Measurements from ENCODE around the gene ZFP92.

Gene ZFP92

GRCh38 chrX:153456161-153456560 is 44.9 kb downstream of the ZFP92 start:
- in situ Hi-C loops (cut with HindIII; ENCODE audit: low pct_ligation_motif_present, low sequenced_read_pairs), result no loop called here
- no peaks in the 10 kb centered on the region for H3K36me3 ChIP-seq (replicated peaks)
- H3K27ac ChIP-seq, result no peak overlapping the region
- H3K4me3 ChIP-seq (ENCODE audit: low read depth, low read length), result no peak overlapping the region
- no peak for DNase-seq
- H3K27me3 ChIP-seq (replicated peaks), result no peaks in the 10 kb centered on the region
- no peak for TF ChIP-seq CTCF (IDR thresholded peaks at IDR 0.05; ENCODE audit: low read depth, low read length, missing control alignments)

DNA sequence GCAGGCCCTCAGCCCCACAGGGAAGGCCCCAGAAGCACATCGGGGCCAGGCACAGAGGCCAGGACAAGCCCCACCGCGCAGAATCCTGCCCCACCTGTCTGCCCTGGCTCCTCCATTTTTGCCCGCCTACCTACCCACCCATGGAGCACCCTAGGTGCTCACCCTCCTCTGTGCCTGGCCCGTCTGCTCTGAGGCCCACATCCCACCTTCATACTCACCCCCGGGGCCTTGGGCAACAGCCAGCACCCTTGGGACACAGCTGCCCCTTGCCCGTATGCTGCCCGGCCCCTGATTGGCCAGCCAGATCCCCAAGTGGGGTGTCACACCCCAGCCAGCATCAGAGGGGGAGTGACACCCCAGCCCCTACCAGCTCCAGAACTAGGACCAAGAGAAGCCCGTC is 45.4 kb downstream of the ZFP92 start:
- Histone ChIP-seq H3K4me3 (ENCODE audit: low read depth, low read length) (no peak overlapping the region), H3K36me3 (replicated peaks) (no peaks in the 10 kb centered on the region), H3K27ac (no peak overlapping the region), H3K27me3 (replicated peaks) (no peaks in the 10 kb centered on the region)
- no peak for DNase-seq
- TF ChIP-seq CTCF (IDR thresholded peaks at IDR 0.05; ENCODE audit: low read depth, low read length, missing control alignments), result no peak
- in situ Hi-C loops (cut with HindIII; ENCODE audit: low pct_ligation_motif_present, low sequenced_read_pairs), result no loop called here

DNA sequence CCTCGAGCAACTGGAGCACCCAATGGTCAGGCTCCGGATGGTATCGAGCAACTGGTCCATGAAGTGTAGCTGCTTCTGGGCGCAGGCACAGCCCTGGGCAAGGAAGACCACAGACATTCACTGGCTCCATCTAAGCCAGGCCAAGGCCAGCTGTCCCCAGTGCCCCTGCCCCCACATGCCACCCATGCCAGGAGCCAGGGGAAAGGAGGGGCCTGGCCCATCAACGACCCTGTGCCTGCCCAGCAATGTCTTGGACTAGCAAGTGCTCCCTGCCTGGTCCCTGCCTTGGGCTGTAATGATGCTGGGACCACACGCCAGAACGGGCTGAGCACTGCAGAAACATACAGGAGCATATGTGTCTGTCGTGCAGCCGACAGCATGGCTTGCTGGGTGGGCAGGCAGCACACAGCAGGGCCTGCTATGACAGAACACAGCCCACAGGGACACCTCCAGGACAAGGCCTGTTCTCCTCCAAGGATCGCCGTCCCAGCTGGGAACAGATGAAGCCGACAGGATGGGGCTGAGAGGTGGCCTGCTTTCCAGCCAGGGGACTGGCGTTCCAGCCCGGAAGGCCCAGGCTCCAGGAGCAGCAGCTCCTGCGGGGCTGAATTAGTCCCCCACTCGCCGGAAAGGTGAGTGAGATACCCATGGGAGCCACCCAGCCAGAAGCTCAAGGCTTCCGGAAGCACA is 46.0 kb downstream of the ZFP92 start:
- Histone ChIP-seq H3K36me3 (replicated peaks) (no peaks in the 10 kb centered on the region), H3K27me3 (replicated peaks) (no peaks in the 10 kb centered on the region), H3K4me3 (ENCODE audit: low read depth, low read length) (no peak overlapping the region), H3K27ac (no peak overlapping the region)
- in situ Hi-C loops (cut with HindIII; ENCODE audit: low pct_ligation_motif_present, low sequenced_read_pairs), result no loop called here
- DNase-seq, result no peak
- TF ChIP-seq CTCF (IDR thresholded peaks at IDR 0.05; ENCODE audit: low read depth, low read length, missing control alignments), result no peak

DNA sequence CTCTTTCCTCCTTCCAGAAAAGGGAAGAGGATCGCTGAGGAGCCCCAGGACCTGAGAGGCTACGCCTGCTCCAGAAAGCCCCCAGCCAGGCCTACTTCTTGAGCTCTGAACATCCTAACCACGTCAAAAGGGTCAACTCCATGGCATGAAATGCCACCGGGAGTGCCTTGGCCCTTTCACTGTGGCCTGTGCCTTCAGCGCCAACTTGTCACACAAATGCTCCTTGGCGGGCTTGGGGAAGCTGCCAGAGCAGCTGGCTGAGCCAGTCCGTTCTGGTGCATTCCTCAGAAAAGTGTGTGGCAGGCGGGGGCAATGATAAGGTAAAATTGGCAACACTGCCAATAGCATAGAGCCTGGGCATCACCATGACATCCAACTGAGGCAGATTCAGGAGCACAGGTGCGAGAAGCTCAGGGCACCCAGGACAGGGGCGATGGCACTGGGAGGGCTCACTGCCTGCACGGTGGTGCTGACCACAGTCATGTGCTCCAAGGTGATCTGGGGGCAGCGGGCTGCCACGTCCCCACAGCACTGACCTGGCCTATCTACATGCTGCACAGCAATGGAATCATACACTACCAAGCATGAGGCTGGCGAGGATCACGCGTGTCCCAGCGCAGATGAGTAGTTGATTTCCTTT is 46.7 kb downstream of the ZFP92 start:
- TF ChIP-seq CTCF (IDR thresholded peaks at IDR 0.05; ENCODE audit: low read depth, low read length, missing control alignments), result no peak
- DNase-seq, result no peak
- no peaks in the 10 kb centered on the region for H3K36me3 ChIP-seq (replicated peaks)
- in situ Hi-C loops (cut with HindIII; ENCODE audit: low pct_ligation_motif_present, low sequenced_read_pairs), result no loop called here
- no peaks in the 10 kb centered on the region for H3K27me3 ChIP-seq (replicated peaks)
- no peak overlapping the region for H3K4me3 ChIP-seq (ENCODE audit: low read depth, low read length)
- H3K27ac ChIP-seq, result no peak overlapping the region

DNA sequence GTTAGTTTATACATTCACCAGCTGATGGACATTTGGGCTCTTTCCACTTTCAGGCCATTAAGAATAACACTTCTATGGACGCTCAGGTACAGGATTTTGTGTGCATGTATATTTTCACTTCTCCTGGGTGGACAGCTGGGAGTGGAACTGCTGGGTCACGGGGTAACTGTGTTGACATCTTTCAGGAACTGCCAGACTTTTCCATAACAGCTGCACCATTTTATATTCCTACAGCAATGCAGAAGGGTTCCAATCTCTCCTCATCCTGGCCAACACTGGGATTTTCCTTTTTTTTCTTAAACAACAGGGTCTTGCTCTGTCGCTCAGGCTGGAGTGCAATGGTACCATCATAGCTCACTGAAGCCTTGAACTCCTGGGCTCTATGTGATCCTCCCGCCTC is 47.2 kb downstream of the ZFP92 start:
- Histone ChIP-seq H3K4me3 (ENCODE audit: low read depth, low read length) (no peak overlapping the region), H3K36me3 (replicated peaks) (no peaks in the 10 kb centered on the region), H3K27ac (no peak overlapping the region), H3K27me3 (replicated peaks) (no peaks in the 10 kb centered on the region)
- no peak for TF ChIP-seq CTCF (IDR thresholded peaks at IDR 0.05; ENCODE audit: low read depth, low read length, missing control alignments)
- in situ Hi-C loops (cut with HindIII; ENCODE audit: low pct_ligation_motif_present, low sequenced_read_pairs), result no loop called here
- DNase-seq, result no peak

Data from brain microvascular endothelial cell (primary cell).